Astrocyte (in vitro differentiated cells and primary cell): ENCODE measurements around the gene PTCH2.

ENCODE experiments used
- CTCF ChIP-seq: IDR thresholded peaks from 2 replicates; pipeline ENCODE4 v1.5.1; 2011; ENCODE audit warnings: low read depth, mild to moderate bottlenecking, inconsistent platforms, low read length, moderate library complexity; ENCODE audit not compliant: insufficient read depth
- EZH2 ChIP-seq: IDR thresholded peaks from 2 replicates; pipeline ENCODE4 v1.6.1; 2012; ENCODE audit warnings: mild to moderate bottlenecking, low read length, inconsistent platforms; ENCODE audit not compliant: insufficient read depth

DNA sequence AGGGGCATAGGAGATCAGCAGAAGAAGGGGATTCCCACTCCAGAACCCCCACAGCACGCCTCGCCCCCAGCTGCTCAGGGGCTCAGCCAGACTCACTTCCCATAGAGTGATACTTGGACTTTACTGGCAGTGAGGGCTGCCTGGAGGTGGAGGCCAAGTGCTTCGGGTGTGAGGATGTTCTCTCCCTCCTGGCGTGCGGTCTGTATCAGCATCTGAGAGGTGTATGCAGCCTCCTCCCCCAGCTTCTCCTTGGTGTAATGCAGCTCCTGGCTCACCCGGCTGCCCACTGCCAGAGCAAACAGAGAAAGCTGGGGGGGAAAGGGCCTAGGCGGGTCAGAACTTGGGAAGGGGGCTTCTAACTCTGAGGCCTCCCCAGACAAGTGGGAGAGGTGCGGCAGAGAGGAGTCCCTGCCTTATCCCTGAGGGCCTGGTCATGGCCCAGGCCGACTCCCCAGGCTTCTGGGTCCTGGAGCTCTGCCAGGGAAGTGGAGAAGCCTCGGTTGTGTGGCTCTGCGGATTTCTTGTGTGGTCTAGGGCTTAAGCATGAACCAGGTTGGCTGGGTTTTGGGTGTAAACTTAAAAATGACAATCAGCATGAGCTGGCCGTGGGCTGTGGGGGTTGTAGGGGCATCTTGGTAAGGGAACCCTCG is 10.9 kb downstream of the PTCH2 start:
- no peak for TF ChIP-seq EZH2
- no peak for TF ChIP-seq CTCF
